HepG2 (cell line): ENCODE measurements around the gene POU5F1.
A peak's percentile ranks its signal among the peaks of the same experiment; 100 is the strongest.

Experiments used
- ARID4A ChIP-seq: sonication (generic); formaldehyde crosslinking; IDR thresholded peaks from 2 replicates; pipeline ENCODE4 v1.5.0; 2020; ENCODE audit warnings: mild to moderate bottlenecking, missing genetic modification reagents, borderline replicate concordance
- EZH2 ChIP-seq: conservative IDR thresholded peaks from 2 replicates; pipeline ENCODE4 v1.6.1; 2012; ENCODE audit warnings: mild to moderate bottlenecking, low read depth, low read length, moderate library complexity
- JUND ChIP-seq: sonication (generic); formaldehyde crosslinking; IDR thresholded peaks from 2 replicates; pipeline ENCODE4 v1.8.0; 2022; ENCODE audit warnings: mild to moderate bottlenecking, missing genetic modification reagents
- NCOR1 ChIP-seq: fragments of 200-600 bp; sonication (generic); IDR thresholded peaks from 2 replicates; pipeline ENCODE4 v1.7.0; 2017; ENCODE audit warnings: antibody characterized with exemption, low read length, borderline replicate concordance
- POLR2A ChIP-seq, 2 experiments: IDR thresholded peaks; 2 replicates each; pipeline ENCODE4 v1.6.1; 2011; ENCODE audit warnings: low read depth in 2 of 2, low read length in 2 of 2, mild to moderate bottlenecking in 1 of 2, moderate library complexity in 1 of 2; ENCODE audit not compliant: insufficient read depth in 1 of 2
- ZNF24 ChIP-seq: fragments of 450-650 bp; IDR thresholded peaks from 2 replicates; pipeline ENCODE4 v1.6.1; 2017; ENCODE audit warnings: antibody characterized with exemption, mild to moderate bottlenecking
- ZNF326 ChIP-seq: sonication (generic); formaldehyde crosslinking; IDR thresholded peaks from 2 replicates; pipeline ENCODE4 v1.4.0; 2020; ENCODE audit warnings: missing genetic modification reagents, borderline replicate concordance
- ZNF687 ChIP-seq: sonication (generic); formaldehyde crosslinking; IDR thresholded peaks from 2 replicates; pipeline ENCODE4 v1.5.1; 2020; ENCODE audit warnings: mild to moderate bottlenecking, missing genetic modification reagents, moderate library complexity
- ZNF781 ChIP-seq: sonication (generic); formaldehyde crosslinking; IDR thresholded peaks from 2 replicates; pipeline ENCODE4 v1.5.1; 2020; ENCODE audit warnings: borderline replicate concordance, mild to moderate bottlenecking, missing genetic modification reagents; ENCODE audit errors: not compliant biosample characterization
- TF ChIP-seq, protein P1 (sequence below): sonication (generic); formaldehyde crosslinking; IDR thresholded peaks from 2 replicates; pipeline ENCODE4 v1.4.0; 2020; ENCODE audit warnings: missing genetic modification reagents, borderline replicate concordance

- no peak for TF ChIP-seq EZH2
- peak; percentile 90 for TF ChIP-seq ZNF781 (CRISPR knock-in tag)
- peak in 1 of 2 experiments; percentile 87 for TF ChIP-seq POLR2A (IDR thresholded peaks at IDR 0.05; ENCODE audit: insufficient read depth in 1 of 2, low read depth in 2 of 2, low read length in 2 of 2)
- TF ChIP-seq, protein P1, sequence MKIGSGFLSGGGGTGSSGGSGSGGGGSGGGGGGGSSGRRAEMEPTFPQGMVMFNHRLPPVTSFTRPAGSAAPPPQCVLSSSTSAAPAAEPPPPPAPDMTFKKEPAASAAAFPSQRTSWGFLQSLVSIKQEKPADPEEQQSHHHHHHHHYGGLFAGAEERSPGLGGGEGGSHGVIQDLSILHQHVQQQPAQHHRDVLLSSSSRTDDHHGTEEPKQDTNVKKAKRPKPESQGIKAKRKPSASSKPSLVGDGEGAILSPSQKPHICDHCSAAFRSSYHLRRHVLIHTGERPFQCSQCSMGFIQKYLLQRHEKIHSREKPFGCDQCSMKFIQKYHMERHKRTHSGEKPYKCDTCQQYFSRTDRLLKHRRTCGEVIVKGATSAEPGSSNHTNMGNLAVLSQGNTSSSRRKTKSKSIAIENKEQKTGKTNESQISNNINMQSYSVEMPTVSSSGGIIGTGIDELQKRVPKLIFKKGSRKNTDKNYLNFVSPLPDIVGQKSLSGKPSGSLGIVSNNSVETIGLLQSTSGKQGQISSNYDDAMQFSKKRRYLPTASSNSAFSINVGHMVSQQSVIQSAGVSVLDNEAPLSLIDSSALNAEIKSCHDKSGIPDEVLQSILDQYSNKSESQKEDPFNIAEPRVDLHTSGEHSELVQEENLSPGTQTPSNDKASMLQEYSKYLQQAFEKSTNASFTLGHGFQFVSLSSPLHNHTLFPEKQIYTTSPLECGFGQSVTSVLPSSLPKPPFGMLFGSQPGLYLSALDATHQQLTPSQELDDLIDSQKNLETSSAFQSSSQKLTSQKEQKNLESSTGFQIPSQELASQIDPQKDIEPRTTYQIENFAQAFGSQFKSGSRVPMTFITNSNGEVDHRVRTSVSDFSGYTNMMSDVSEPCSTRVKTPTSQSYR (CRISPR knock-in tag) = 0 out of 2 replicates have a peak, but pooled peaks have one; percentile 16
- no peak for TF ChIP-seq ZNF24
- peak; percentile 99 for TF ChIP-seq ZNF687 (CRISPR knock-in tag)
- TF ChIP-seq NCOR1 = no peak
- peak; percentile 86; the same call in 1 of the 2 replicates for TF ChIP-seq ARID4A (CRISPR knock-in tag)
- TF ChIP-seq JUND (CRISPR knock-in tag) = no peak
- no peak for TF ChIP-seq ZNF326 (CRISPR knock-in tag)
Measured at GRCh38 chr6:31186052-31186734, 15.7 kb upstream of the POU5F1 start.
